Epithelial cell of umbilical artery (primary cell): Measurements from ENCODE around the gene CHAMP1. TPM values are rescaled to one million over a fixed set of nuclear protein-coding genes. Genes with fewer than 3 reads are reported as not detected.

Experiments used
- total RNA-seq: library from RNA; depleted of rRNA; stranded (reverse); fragments of >200 nt; gene quantifications from 2 replicates; pipeline ENCODE4 v1.2.3, GENCODE V29; 2014

Gene CHAMP1, protein sequence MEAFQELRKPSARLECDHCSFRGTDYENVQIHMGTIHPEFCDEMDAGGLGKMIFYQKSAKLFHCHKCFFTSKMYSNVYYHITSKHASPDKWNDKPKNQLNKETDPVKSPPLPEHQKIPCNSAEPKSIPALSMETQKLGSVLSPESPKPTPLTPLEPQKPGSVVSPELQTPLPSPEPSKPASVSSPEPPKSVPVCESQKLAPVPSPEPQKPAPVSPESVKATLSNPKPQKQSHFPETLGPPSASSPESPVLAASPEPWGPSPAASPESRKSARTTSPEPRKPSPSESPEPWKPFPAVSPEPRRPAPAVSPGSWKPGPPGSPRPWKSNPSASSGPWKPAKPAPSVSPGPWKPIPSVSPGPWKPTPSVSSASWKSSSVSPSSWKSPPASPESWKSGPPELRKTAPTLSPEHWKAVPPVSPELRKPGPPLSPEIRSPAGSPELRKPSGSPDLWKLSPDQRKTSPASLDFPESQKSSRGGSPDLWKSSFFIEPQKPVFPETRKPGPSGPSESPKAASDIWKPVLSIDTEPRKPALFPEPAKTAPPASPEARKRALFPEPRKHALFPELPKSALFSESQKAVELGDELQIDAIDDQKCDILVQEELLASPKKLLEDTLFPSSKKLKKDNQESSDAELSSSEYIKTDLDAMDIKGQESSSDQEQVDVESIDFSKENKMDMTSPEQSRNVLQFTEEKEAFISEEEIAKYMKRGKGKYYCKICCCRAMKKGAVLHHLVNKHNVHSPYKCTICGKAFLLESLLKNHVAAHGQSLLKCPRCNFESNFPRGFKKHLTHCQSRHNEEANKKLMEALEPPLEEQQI
- total RNA-seq: 9.4 and 15.3 TPM in 2 replicates

DNA sequence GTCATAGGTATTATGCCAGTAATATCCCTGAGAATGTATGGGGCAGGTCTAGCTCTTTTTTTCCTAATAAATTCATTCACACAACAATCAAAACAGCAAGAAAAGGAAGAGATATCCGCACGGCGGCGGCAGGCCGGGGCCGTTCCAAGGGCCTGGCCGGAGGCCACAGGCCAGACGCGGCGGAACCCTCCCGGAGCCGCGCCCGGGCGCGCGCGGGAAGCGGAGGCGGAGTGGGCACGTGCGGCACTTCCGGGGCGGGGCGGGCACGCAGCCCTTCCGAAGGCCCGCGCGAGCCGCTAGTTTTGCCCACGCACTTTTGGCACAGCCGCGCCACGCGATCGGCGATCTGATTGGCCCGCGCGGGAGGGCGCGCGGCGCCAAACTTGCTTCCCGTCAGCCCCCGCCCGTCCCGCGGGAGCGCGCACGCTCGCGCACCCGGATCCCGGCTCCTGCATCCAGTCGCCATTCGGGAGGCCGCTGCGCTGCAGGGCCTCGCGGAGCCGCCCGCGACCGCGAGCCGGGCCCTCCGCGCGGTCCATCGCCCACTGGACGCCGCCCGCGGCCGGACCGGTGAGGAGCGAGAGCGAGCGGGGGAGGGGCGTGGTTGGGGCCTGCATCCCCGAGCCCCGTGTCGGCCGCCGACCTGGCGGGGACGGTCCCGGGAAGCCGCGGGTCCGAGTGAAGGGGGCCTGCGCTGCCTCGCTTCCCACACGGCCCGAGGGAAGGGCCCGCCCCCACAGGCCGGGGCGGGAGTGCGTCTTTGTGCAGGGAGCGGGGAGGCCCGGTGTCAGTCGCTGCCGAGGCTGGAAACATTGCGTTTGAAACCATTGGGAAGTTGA is at the start of gene CHAMP1:
Gene CHAMP1 (plus strand): TSS at position 430 of the 839 bp plus-strand sequence. CDS start 9,340 bp downstream, outside the sequence.

DNA sequence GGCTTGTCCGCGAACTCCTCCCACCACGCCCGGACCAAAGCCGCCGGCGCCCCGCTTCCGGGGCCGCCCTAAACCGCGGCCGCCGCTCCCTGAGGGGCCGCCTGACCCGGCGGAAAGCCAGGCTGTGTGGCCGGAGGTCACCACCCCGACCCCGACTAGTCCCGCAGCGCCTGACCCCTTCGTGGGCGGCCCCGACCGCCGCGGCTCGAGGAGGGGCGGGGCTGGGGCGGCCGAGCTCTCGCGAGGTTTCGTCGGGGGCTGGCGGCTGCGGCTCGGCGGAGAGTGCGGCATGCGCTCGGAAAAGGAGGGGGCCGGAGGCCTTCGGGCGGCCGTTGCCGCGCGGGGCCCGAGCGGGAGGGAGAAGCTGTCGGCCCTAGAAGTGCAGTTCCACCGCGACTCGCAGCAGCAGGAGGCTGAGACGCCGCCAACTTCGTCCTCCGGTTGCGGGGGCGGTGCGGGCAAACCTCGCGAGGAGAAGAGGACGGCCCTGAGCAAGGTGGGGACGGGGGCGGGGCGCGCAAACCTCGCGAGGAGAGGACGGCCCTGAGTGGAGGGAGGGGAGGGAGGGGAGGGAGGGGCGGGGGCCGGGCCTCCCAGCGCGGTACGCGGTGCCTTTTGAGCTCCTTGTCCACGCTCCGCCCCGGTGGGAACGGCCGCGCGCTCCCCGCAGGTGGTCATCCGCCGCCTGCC is 32.8 kb upstream of the CHAMP1 start, which contains the start of gene UPF3A:
Gene UPF3A (plus strand): TSS at position 251 of the 690 bp plus-strand sequence. CDS start 39 bp downstream, at position 290.

Other genes with a start within 250 kb of the CHAMP1 start
- 32.5 and 36.4 TPM in 2 replicates for gene RASA3, start 181.9 kb upstream of the CHAMP1 start, total RNA-seq
- gene CFAP97D2, start 135.2 kb upstream of the CHAMP1 start, total RNA-seq: not detected in 2 replicates
- gene CDC16, start 79.6 kb upstream of the CHAMP1 start, total RNA-seq: 35.4 and 46.2 TPM in 2 replicates
- gene UPF3A, start 32.9 kb upstream of the CHAMP1 start, total RNA-seq: 17.2 and 18.8 TPM in 2 replicates